B cell (primary cell): Measurements from ENCODE around the gene EIF5A.

ENCODE experiments used
- EZH2 ChIP-seq: IDR thresholded peaks from 2 replicates; pipeline ENCODE4 v1.6.1; 2012; ENCODE audit warnings: borderline replicate concordance, low read depth, mild to moderate bottlenecking, moderate library complexity, low read length; ENCODE audit not compliant: insufficient read depth, poor library complexity, severe bottlenecking
- TF ChIP-seq, protein P1 (sequence below): fragments of 200-600 bp; IDR thresholded peaks from one replicate; pipeline ENCODE4 v1.8.0; 2022; ENCODE audit warnings: antibody characterized with exemption, mild to moderate bottlenecking

GRCh38 chr17:7336240-7337175, 29.1 kb downstream of the EIF5A start, which contains the start of gene ACAP1:
- TF ChIP-seq, protein P1, sequence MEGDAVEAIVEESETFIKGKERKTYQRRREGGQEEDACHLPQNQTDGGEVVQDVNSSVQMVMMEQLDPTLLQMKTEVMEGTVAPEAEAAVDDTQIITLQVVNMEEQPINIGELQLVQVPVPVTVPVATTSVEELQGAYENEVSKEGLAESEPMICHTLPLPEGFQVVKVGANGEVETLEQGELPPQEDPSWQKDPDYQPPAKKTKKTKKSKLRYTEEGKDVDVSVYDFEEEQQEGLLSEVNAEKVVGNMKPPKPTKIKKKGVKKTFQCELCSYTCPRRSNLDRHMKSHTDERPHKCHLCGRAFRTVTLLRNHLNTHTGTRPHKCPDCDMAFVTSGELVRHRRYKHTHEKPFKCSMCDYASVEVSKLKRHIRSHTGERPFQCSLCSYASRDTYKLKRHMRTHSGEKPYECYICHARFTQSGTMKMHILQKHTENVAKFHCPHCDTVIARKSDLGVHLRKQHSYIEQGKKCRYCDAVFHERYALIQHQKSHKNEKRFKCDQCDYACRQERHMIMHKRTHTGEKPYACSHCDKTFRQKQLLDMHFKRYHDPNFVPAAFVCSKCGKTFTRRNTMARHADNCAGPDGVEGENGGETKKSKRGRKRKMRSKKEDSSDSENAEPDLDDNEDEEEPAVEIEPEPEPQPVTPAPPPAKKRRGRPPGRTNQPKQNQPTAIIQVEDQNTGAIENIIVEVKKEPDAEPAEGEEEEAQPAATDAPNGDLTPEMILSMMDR, result no peak
- TF ChIP-seq EZH2, result no peak
